Measurements from ENCODE around the gene UBL7.
A peak's percentile ranks its signal among the peaks of the same experiment; 100 is the strongest.

UBL7 gene

GRCh38 chr15:74443100-74443909, 17.7 kb downstream of the UBL7 start:
- FAIRE-seq, result no peak
- DNase-seq (ENCODE audit: extremely low spot score, insufficient read length, low read depth), result no peak

- DNase-seq (ENCODE audit: extremely low spot score, insufficient read length, low read depth) (no peak), FAIRE-seq (no peak)
Observed at GRCh38 chr15:74442604-74443003, 18.4 kb downstream of the UBL7 start.

GRCh38 chr15:74442063-74442462, 18.9 kb downstream of the UBL7 start:
- no peak for FAIRE-seq
- no peak for DNase-seq (ENCODE audit: extremely low spot score, insufficient read length, low read depth)

- FAIRE-seq, result no peak
Observed at GRCh38 chr15:74441248-74441941, 19.6 kb downstream of the UBL7 start.

GRCh38 chr15:74438721-74439316, 22.1 kb downstream of the UBL7 start:
- FAIRE-seq, result peak; percentile 91
- peak; percentile 71 for DNase-seq (ENCODE audit: extremely low spot score, insufficient read length, low read depth)

More at GRCh38 chr15:74441248-74441941, 19.6 kb downstream of the UBL7 start:
- no peak for DNase-seq (ENCODE audit: extremely low spot score, insufficient read length, low read depth)

- FAIRE-seq (no peak), DNase-seq (ENCODE audit: extremely low spot score, insufficient read length, low read depth) (no peak)
Observed at GRCh38 chr15:74438206-74438605, 22.8 kb downstream of the UBL7 start.

- FAIRE-seq, result no peak
Observed at GRCh38 chr15:74434263-74435136, 26.5 kb downstream of the UBL7 start.

GRCh38 chr15:74433592-74434262, 27.2 kb downstream of the UBL7 start, which contains the start of gene SEMA7A:
SEMA7A (minus strand) TSS chr15:74433958; CDS start chr15:74433918, 40 bp downstream.
- FAIRE-seq, result peak; percentile 93

More at GRCh38 chr15:74434263-74435136, 26.5 kb downstream of the UBL7 start:
- no peak for DNase-seq (ENCODE audit: extremely low spot score, insufficient read length, low read depth)

GRCh38 chr15:74432968-74433591, 27.9 kb downstream of the UBL7 start:
- FAIRE-seq (no peak), DNase-seq (ENCODE audit: extremely low spot score, insufficient read length, low read depth) (no peak)

More at GRCh38 chr15:74433592-74434262, 27.2 kb downstream of the UBL7 start, which contains the start of gene SEMA7A:
- DNase-seq (ENCODE audit: extremely low spot score, insufficient read length, low read depth), result peak; percentile 96

- DNase-seq (ENCODE audit: extremely low spot score, insufficient read length, low read depth), result no peak
- no peak for FAIRE-seq
Observed at GRCh38 chr15:74432271-74432967, 28.5 kb downstream of the UBL7 start.

- DNase-seq (ENCODE audit: extremely low spot score, insufficient read length, low read depth) (no peak), FAIRE-seq (no peak)
Observed at GRCh38 chr15:74431645-74432044, 29.3 kb downstream of the UBL7 start.

GRCh38 chr15:74431116-74431515, 29.8 kb downstream of the UBL7 start:
- no peak for FAIRE-seq
- no peak for DNase-seq (ENCODE audit: extremely low spot score, insufficient read length, low read depth)

GRCh38 chr15:74430510-74430951, 30.4 kb downstream of the UBL7 start:
- DNase-seq (ENCODE audit: extremely low spot score, insufficient read length, low read depth), result no peak
- FAIRE-seq, result no peak

- no peak for FAIRE-seq
Observed at GRCh38 chr15:74429781-74430400, 31.1 kb downstream of the UBL7 start.

GRCh38 chr15:74428970-74429780, 31.8 kb downstream of the UBL7 start:
- DNase-seq (ENCODE audit: extremely low spot score, insufficient read length, low read depth) (no peak), FAIRE-seq (peak; percentile 41)

More at GRCh38 chr15:74429781-74430400, 31.1 kb downstream of the UBL7 start:
- DNase-seq (ENCODE audit: extremely low spot score, insufficient read length, low read depth), result no peak

GRCh38 chr15:74428442-74428787, 32.5 kb downstream of the UBL7 start:
- DNase-seq (ENCODE audit: extremely low spot score, insufficient read length, low read depth), result no peak
- FAIRE-seq, result peak; percentile 77
